IMR-90 (cell line): ENCODE measurements around the gene ACSS1.

Experiments
- BHLHE40 ChIP-seq: fragments of 150-350 bp; IDR thresholded peaks from 2 replicates; pipeline ENCODE4 v1.6.1; 2016; ENCODE audit warnings: mild to moderate bottlenecking, low read depth, low read length
- CEBPB ChIP-seq: IDR thresholded peaks from 2 replicates; pipeline ENCODE4 v1.6.1; 2012; ENCODE audit warnings: low read depth, low read length, improper control_type of control experiment
- CHD1 ChIP-seq: IDR thresholded peaks from 2 replicates; pipeline ENCODE4 v1.6.1; 2012; ENCODE audit warnings: low read depth, low read length, improper control_type of control experiment
- ELK1 ChIP-seq: fragments of 150-350 bp; IDR thresholded peaks from 2 replicates; pipeline ENCODE4 v1.6.1; 2016; ENCODE audit warnings: low read depth, mild to moderate bottlenecking, low read length, moderate library complexity, borderline replicate concordance
- MAFK ChIP-seq: IDR thresholded peaks from 2 replicates; pipeline ENCODE4 v1.6.1; 2012; ENCODE audit warnings: low read depth, low read length, improper control_type of control experiment
- MAZ ChIP-seq: IDR thresholded peaks from 2 replicates; pipeline ENCODE4 v1.6.1; 2012; ENCODE audit warnings: low read depth, mild to moderate bottlenecking, low read length, improper control_type of control experiment, moderate library complexity, borderline replicate concordance
- NFE2L2 ChIP-seq: fragments of 150-350 bp; IDR thresholded peaks from 2 replicates; pipeline ENCODE4 v1.6.1; 2016; ENCODE audit warnings: low read depth, mild to moderate bottlenecking, low read length
- POLR2A ChIP-seq: IDR thresholded peaks from 2 replicates; pipeline ENCODE4 v1.6.1; 2012; ENCODE audit warnings: mild to moderate bottlenecking, low read depth, low read length
- RAD21 ChIP-seq: IDR thresholded peaks from 2 replicates; pipeline ENCODE4 v1.6.1; 2012; ENCODE audit warnings: low read length, improper control_type of control experiment
- RCOR1 ChIP-seq: IDR thresholded peaks from 2 replicates; pipeline ENCODE4 v1.6.1; 2012; ENCODE audit warnings: mild to moderate bottlenecking, low read length, improper control_type of control experiment; ENCODE audit not compliant: insufficient replicate concordance
- RFX5 ChIP-seq: IDR thresholded peaks from 2 replicates; pipeline ENCODE4 v1.8.0; 2012; ENCODE audit warnings: low read depth, mild to moderate bottlenecking, low read length, moderate library complexity
- SMC3 ChIP-seq: fragments of 150-350 bp; IDR thresholded peaks from 2 replicates; pipeline ENCODE4 v1.6.1; 2016; ENCODE audit warnings: low read depth, mild to moderate bottlenecking, antibody characterized with exemption, low read length, moderate library complexity
- USF2 ChIP-seq: fragments of 150-350 bp; IDR thresholded peaks from 2 replicates; pipeline ENCODE4 v1.6.1; 2017; ENCODE audit warnings: mild to moderate bottlenecking, antibody characterized with exemption, low read length, low read depth
- TF ChIP-seq, protein P1 (sequence below): conservative IDR thresholded peaks from 2 replicates; pipeline ENCODE4 v1.5.1; 2012; ENCODE audit warnings: mild to moderate bottlenecking, low read depth, low read length, improper control_type of control experiment

GRCh38 chr20:25088267-25088666, 30.3 kb upstream of the ACSS1 start:
- TF ChIP-seq, protein P1, sequence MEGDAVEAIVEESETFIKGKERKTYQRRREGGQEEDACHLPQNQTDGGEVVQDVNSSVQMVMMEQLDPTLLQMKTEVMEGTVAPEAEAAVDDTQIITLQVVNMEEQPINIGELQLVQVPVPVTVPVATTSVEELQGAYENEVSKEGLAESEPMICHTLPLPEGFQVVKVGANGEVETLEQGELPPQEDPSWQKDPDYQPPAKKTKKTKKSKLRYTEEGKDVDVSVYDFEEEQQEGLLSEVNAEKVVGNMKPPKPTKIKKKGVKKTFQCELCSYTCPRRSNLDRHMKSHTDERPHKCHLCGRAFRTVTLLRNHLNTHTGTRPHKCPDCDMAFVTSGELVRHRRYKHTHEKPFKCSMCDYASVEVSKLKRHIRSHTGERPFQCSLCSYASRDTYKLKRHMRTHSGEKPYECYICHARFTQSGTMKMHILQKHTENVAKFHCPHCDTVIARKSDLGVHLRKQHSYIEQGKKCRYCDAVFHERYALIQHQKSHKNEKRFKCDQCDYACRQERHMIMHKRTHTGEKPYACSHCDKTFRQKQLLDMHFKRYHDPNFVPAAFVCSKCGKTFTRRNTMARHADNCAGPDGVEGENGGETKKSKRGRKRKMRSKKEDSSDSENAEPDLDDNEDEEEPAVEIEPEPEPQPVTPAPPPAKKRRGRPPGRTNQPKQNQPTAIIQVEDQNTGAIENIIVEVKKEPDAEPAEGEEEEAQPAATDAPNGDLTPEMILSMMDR, result no peak
- TF ChIP-seq MAZ (no peak), POLR2A (no peak), BHLHE40 (no peak), RFX5 (no peak), CHD1 (no peak), RAD21 (no peak), USF2 (no peak), MAFK (no peak), SMC3 (no peak), CEBPB (no peak), NFE2L2 (no peak), ELK1 (no peak), RCOR1 (no peak)
